Kidney tubule cell (primary cell): ENCODE results near the gene ELAPOR1.
A peak's percentile ranks its signal among the peaks of the same experiment; 100 is the strongest.
"Not testable (repeated sequence)": the region's sequence is repeated elsewhere in the genome, so short reads cannot be mapped to it uniquely, and the experiment has no call there.

ENCODE experiments used
- DNase-seq: peaks from one replicate; pipeline ENCODE4 v3.0.0-alpha.2; 2018; ENCODE audit warnings: low spot score

The ELAPOR1 gene

DNA sequence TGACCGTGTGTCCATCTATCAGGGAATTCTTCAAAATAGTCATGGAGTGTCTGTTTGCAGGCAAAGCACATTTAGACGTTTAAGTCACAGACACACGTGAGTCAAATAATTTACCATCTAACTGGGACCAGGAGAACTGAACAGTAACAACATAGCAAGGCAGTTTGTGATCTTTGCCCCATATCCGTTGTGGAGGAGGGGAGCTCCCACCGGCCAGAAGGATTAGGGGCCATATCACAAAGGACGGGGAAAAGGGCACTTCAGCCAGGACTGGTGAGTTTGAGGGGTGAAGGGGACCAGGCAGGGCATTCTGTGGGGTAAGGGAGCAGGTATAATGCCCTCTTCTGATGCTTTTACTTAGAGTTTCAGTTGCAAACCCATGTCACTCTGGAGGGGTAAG, 22.9 kb downstream of the ELAPOR1 start:
- DNase-seq, result no peak

DNA sequence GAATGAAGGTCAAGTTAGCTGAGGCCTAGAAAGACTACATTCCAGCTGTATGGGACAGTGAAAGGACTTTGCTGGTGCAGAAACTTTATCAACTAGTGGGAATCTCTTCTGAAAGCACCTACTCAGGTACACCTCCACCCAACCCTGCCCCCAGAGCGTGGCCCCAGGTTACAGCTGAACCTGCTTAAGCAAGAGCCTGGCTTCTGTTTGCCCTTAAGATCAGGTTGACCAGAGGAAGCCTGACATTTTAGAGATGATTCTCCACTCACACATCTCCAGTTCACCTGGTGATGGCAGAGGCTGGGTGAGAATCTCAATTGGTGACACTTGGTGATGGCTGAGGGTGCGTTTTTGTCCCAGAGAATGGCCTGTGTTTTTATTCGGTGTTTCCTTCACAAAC, 24.0 kb downstream of the ELAPOR1 start:
- no peak for DNase-seq

DNA sequence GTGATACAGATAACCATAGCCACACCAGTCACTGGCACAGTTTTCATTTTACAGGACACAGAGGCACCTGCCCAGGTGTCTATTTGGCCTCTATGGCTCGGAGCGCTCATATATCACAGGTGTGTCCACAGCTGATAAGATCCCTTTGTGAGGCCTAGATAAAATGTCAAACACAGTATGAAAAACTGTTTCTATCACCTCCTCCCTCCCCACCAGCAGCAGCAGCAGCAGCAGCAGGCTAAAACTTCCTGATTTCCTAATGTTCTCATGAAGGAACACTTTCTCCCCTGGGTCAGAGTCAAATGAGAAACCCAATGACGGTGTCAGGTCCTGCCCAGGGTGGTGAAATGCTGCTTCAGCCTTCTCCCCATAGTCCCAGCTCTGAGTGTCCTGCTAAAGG, 24.4 kb downstream of the ELAPOR1 start:
- no peak for DNase-seq

DNA sequence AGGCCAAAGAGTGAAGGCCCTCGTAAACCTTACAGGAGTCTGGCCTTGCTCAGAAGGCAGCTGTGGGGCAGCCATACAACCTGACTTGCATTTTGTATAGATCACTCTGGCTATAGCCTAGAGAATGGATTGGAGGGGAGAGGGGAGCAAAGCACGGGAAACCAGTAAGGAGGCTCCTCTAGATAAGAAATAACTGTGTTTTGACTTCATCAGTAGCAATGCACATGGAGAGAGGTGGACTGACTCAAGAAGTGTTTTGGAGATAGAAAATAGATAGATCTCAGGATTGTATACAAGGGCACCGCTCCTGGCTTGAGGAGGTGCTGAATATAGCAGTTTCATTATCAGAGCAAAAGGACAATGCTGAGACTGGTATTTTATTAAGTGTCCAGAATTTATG, 26.5 kb downstream of the ELAPOR1 start:
- no peak for DNase-seq

DNA sequence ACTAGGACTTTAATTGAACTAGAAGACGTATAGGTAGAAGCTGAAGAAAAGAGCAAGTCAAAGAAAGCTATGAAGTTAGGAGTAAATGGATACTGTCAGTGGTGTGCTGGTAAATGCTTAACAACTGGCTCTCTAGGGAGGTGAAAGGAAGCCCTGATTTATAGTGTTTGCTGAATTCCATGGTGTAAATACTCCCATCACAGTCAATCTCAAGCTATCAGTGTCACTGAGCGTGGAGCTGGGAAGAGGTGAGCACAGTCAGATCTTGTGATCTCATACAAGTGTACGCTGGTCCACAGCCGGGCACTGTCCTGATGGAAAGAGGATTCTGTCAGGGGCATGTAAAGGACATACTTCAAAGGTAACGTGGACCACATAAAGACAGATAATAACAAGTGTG, 28.3 kb downstream of the ELAPOR1 start:
- no peak for DNase-seq

DNA sequence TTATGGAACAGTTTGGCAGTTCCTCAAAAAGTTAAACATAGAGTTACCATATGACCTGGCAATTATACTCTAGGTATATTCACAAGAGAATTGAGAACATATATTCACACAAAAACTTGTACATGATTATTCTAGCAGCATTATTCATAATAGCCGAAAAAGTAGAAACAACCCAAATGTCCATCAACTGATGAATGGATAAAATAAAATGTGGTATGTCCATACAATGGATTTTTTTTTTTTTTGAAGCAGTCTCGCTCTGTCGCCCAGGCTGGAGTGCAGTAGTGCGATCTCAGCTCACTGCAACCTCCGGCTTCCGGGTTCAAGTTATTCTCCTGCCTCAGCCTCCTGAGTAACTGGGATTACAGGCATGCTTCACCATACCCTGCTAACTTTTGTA, 28.8 kb downstream of the ELAPOR1 start:
- DNase-seq, result not testable (repeated sequence)

DNA sequence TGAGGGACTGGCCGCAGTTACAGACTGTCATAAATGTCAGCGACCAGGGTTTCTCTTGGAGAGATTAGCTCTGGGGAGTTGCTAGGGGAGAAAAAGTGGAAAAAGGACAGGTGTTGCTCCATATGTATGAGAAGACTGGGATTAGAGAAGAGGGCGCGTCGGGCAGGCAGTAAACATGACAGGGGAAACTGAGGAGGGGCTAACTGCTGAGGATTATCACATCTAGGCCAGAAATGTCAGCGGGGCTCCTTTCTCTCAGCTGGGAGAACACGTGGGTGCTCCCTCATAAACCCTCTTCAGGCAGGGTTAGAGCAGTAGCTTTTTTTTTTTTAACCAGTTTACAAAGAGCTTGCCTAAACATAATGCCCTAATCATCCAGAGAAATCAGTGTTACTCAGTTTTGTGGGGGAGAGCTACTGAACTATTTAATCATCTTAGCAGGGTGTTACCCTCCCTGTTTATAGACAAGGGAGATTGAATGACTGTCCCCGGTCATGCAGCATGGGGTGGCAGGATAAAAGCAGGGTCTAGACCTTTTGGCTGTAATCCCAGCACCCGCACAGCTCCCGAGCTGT, 35.2 kb downstream of the ELAPOR1 start:
- no peak for DNase-seq

DNA sequence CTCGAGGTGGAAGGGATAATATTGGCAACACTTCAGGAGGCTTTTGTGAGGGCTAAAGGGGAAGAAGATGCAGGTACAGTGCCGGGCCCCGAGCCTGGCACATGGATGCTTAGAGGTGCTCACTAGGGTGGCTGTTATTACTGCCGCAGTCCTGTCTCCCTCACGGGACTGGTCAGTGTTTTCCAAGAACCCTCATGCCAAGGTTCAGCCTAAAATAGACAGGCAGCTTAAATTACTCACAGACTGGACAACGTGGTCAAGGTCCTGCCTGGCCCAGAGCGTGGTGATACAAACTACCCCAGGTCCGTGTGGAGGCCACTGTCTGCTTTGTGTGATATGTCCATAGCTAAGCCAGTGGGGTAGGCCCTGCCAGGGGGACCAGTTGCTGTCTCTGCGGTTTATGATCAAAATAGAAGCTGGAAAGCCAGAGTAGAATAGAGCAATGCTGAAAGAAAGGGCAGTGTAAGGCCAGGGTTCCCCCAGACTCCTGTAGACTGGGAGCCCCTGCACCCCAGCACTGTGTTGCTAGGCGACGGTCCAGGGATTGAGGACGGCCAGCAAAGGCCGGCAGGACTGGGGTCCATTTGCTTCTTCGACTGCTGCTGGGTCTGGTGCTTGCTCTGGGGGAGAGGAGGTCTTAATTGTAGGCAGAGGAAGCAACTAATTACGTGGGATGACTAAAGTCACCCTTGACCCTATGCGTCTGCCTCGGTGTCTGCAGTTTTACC, 36.1 kb downstream of the ELAPOR1 start:
- no peak for DNase-seq

DNA sequence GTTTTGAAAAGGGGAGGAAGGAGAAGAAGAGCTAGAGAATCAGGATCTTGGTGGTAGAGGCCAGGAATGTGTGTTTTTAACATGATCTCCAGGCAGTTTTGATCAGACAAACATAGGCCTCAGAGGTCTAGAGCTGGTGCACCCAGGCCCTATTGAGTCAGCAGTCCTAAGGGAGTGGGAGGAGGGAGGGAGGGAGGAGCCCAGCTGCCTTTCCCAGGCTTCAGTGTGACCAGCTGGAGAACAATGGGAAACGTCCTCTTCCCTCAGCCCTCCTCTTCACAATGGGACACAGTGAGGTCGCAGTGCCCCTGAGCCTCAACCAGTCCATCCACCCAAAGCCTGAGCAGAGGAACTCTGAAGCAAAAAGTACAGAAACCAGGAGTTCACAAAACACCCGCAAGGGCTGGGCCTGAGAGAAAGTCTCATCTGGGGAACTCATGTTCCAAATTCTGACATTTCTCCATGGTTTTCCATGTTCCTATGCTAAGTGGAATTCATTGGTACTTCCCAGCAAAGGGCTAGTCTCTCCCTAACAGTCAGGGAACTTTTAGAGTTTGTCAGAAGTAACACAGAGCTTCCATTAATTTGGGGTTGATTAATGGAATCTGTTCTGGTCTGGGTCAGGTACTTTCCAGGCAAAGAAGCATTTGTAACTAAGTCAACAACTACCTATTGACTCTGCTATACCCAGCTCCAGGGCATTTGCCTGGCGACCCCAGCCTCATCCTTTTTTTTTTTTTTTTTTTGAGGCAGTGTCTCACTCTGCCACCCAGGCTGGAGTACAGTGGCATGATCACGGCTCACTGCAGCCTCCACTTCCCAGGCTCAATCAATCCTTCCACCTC, 37.5 kb downstream of the ELAPOR1 start:
- peak; percentile 55 for DNase-seq

DNA sequence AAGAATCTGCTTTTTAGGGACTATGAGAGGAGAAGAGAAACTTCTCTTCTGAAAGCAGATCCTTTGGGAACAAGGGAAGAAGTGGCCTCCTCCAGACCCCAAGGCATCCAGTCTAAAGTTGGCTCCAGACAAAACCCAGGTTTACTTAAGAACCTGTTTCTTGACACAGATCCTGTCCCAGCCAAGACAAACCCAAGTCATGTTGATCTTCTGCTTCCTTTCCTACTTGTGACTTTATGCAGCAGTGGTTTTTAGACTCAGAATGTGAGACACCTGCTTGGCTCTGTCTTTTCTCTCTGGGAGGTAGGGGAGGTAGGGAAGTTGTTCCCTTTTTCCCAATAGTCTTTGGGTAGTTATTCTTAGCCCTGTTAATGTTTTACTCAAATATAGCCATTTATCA, 38.3 kb downstream of the ELAPOR1 start:
- no peak for DNase-seq

DNA sequence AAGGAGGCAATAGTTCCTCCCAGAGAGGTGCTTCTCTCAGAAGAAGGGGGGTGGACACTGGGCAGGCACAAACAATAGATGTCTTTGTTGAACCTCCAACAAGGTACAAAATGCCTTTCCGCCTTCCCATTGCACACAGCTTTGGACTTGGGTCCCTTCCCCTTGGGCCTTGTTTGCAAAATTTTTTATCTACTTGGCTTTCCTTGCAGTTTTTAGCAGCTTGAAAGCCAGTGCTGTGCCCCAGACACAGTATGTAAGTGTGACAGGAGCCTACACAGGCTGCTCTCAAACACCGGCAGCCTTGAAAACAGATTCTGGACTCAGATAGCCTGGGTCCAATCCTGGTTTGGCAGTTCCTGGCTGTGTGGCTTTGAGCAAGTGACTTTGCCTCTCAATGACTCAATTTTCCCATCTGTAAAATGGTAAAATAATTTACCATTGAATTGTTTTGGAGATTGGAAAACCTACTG, 43.0 kb downstream of the ELAPOR1 start:
- DNase-seq, result no peak

DNA sequence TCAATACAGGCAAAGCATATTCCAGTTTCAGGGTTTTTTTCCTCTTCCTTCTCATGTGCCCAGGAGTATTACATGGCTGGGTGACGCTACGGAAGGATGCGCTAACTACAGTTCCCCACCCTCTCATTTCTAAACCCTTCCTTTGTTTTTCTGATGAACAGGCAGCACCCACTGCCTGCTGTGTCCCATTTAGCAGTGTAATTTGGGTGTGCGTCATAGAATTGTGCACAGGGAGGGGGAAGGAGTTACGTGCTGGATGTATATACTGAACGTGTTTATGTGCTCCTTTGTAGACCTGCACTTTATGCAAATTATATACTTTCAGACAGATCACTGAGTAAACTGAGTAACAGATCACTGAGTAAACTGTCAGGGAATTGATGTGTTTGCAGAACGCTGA, 44.5 kb downstream of the ELAPOR1 start:
- no peak for DNase-seq

DNA sequence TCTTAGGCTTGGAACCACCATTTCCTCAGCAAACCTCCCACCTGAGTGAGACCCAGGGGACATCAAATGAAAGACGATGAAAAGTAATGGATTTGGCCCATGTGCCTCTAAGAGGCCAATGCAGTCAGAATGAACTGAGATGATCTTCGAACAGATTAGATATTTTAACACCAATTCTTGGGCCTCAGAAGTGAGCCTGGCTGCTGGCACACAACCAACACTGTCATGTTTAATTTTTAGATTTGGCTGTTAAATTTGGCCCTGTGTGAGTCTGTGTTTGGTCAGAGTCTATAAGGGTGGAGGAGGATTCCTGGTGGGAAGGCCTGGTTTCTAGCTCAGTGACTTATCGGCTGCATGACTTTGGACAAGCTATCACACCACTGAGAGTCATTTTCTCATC, 45.4 kb downstream of the ELAPOR1 start:
- DNase-seq, result no peak

DNA sequence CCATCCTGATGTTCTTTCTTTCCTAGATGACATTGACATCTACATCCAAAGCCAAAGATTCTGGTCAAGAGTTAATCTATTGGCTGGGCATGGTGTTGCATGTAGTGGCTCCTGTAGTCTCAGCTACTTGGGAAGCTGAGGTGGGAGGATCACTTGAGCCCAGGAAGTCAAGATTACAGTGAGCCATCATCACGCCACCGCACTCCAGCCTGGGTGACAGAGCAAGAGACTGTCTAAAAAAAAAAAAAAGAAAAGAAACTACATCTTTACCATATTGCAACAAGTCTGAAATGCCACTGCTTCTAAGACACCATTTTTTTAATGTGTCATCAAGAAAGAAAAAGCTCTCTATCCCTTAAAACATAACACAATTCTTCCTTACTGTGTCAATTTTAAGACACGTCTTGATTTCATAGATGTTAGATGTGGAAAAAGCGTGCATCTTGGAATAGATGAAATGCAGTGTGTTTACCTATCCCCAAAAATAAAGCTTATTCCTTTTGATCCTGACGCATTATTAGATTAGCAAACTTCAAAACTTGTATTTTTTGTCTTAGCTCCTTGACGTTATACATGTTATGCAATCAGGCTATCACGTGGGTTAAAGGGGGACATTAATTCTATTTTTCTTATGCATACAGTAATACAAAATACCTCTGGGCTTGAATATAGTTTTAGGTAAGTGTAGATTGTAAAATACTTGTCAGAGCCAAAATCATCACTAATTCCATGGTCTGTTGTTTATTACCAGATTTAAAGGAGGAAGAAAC, 46.3 kb downstream of the ELAPOR1 start:
- no peak for DNase-seq

DNA sequence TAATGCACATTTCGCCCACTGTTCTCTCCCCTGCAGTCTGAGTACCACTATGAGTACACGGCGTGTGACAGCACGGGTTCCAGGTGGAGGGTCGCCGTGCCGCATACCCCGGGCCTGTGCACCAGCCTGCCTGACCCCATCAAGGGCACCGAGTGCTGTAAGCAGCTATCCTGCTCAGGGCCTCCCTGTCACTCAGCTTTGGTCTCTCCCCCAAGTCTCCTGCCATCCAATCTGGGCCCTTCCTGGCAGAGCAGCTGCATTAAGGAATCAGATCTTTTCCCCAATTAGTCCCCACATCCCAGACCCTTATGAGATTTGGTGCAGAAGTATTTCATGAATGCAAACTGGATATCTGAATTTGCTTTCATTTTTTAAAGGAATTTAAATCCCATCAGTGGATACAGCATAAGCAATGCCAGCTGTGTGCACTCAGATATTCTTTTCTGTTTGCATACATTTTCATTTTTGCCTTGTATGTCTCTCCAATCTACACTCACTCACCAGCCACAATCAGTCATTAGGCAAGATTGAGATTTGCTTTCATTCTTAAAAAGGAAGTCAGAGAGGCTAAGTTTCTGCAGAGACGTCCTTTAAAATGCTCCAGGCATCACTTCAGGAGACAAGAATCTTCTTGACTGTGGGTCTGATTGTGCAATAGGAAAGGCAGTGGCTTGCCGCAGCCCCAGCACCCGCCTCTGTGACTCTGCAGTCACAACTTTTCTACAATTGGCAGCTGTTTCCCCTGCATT, 48.1 kb downstream of the ELAPOR1 start:
- peak; percentile 68 for DNase-seq

DNA sequence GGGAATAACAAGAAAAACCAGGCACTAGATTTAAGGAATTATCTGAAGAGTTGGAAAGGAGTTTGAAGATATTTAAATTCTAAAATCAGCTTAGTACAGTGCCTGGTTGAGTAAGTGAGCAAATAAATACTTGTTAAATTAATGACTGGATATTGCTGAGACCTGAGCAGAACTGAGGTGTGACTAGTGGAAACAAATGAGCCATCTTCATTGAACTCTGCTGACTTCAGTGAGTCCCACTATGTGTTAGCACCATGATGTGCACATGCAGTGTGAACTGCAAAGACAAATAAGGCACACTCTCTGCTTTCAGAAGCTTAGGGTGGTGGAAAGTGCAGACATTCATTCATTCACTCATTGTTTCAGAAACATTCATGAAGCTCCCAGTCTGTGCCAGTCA, 48.7 kb downstream of the ELAPOR1 start:
- no peak for DNase-seq

DNA sequence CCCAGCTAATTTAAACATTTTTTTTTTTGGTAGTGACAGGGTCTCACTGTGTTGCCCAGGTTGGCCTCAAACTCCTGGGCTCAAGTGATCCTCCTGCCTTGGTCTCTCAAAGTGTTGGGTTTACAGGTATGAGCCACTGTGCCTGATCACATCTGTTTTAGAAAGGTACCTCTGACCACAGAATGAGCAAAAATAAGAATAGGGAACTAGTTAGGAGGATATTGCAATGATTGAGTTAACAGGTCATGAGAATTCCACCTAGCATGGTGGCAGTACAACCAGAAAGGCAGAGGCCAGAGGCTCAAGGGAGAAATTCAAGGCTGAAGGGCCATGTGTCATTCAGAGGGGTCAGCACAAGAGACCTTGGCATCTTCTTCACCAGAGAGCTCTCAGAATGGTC, 49.6 kb downstream of the ELAPOR1 start:
- no peak for DNase-seq
